GM12873 (cell line): Measurements from ENCODE around the gene PEX11G.

Experiments used
- CTCF ChIP-seq: IDR thresholded peaks from 2 replicates; pipeline ENCODE4 v1.5.1; 2012; ENCODE audit warnings: low read depth, mild to moderate bottlenecking, moderate library complexity, low read length, control low read depth; ENCODE audit not compliant: insufficient read depth; ENCODE audit errors: missing control alignments

The PEX11G gene

GRCh38 chr19:7500811-7501450 lies 12.1 kb upstream of the PEX11G start:
- no peak for TF ChIP-seq CTCF

DNA sequence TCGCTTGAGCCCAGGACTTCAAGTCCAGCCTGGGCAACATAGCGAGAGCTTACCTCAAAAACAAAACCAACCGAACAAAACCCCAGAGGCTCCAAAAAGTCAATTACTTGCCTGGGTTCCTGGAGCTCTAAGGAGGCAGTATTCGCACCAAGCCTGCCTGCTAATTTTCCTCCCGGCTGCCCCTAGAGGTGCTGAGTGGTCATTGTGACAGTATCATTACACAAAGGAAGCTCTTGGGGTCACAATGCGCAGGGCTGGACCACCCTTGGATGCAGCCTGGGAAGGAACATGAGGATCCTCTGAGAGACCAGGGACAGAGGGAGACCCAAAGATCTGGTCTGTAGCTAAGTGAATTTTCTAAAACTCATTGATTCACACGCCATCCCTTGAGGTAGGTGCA lies 8.5 kb upstream of the PEX11G start:
- TF ChIP-seq CTCF: peak; percentile 56

DNA sequence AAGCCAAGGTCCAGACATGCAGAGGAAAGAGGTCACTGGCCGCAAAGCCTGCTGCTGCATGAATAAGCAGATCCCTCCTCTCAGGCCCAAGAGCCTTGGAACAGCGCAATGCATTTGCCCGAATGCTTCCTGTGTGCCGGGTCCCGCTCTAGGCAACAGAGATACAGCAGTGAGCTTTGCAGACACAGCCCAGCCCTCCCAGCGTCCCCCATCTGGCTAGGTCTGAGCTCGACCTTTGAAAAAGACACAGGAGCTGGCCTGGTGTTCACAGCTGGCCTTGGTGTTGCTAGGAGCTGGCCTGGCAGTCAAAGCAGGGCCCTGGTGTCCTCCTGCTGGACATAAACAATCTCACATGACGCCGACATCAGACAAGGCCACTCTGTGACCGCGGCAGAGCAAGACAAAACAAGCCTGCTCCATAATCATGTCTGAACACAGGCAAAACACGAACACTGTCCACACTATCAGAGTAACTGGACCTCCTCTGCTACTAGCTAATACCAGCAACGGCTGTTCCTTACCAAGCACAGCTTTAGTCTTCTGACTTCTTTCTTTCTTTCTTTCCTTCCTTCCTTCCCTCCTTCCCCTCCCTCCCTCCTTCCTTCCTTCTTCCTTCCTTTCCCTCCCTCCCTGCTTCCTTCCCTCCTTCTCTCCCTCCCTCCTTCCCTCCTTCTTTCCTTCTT lies 5.7 kb upstream of the PEX11G start:
- TF ChIP-seq CTCF: no peak

- TF ChIP-seq CTCF: no peak
Observed at GRCh38 chr19:7492558-7492957, 3.7 kb upstream of the PEX11G start.

- no peak for TF ChIP-seq CTCF
Observed at GRCh38 chr19:7492142-7492541, 3.3 kb upstream of the PEX11G start.

GRCh38 chr19:7489609-7490044 lies 792 bp upstream of the PEX11G start:
- no peak for TF ChIP-seq CTCF

DNA sequence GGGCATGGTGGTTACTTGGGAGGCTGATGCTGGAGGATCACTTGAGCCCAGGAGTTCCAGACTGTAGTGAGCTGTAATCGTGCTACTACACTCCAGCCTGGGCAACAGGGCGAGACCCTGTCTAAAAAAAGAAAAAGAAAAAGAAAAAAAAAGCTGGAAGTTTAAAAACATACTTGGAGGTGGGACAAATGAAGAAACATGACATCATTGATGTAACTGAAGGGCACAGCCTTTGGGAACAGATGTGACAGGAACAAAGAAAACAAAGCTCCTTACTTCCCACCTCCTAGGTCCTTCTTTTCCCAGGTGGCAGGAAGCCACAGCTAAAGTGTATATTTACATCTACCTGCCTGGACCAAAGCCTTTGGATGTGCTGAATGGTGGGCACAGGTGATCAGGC lies 1.9 kb downstream of the PEX11G start:
- TF ChIP-seq CTCF: no peak
